Cardiac muscle cell (in vitro differentiated cells and primary cell): Measurements from ENCODE around the gene RNF214. TPM values are rescaled to one million over a fixed set of nuclear protein-coding genes. Genes with fewer than 3 reads are reported as not detected.

ENCODE experiments used
- DNase-seq, 2 donors: peaks; one replicate each; pipeline versions ENCODE4 v3.0.0 to v3.0.0-alpha.2; 2010 to 2017; ENCODE audit warnings: low read depth in 1 of 2, low spot score in 1 of 2
- H3K27ac ChIP-seq: fragments of 200-600 bp; sonication (generic); 2 replicates; pipeline ENCODE4 v1.5.1; 2016
- H3K27me3 ChIP-seq: fragments of 200-600 bp; sonication (generic); 2 replicates; pipeline ENCODE4 v1.6.0; 2016; ENCODE audit warnings: control low read depth
- H3K36me3 ChIP-seq: fragments of 200-600 bp; sonication (generic); 2 replicates; pipeline ENCODE4 v1.5.1; 2016; ENCODE audit warnings: control low read depth
- H3K4me1 ChIP-seq: fragments of 200-600 bp; sonication (generic); 2 replicates; pipeline ENCODE4 v1.8.1; 2017; ENCODE audit warnings: low read depth, mild to moderate bottlenecking, mixed run types
- H3K4me3 ChIP-seq: fragments of 200-600 bp; sonication (generic); 2 replicates; pipeline ENCODE4 v1.5.1; 2016; ENCODE audit warnings: mild to moderate bottlenecking
- H3K9me3 ChIP-seq: fragments of 200-600 bp; sonication (generic); 2 replicates; pipeline ENCODE4 v1.5.1; 2017; ENCODE audit warnings: low read depth, mild to moderate bottlenecking, control low read depth
- CTCF ChIP-seq: IDR thresholded peaks from 2 replicates; pipeline ENCODE4 v1.5.1; 2012; ENCODE audit warnings: low read depth, mild to moderate bottlenecking, low read length
- polyA plus RNA-seq: library from polyadenylated mRNA; unstranded; fragments of >200 nt; fragmentation: Nextera tagmentation; extraction: Ambion mirVana; gene quantifications from 2 replicates; pipeline ENCODE4 v1.2.1, GENCODE V29; 2016
- total RNA-seq: library from RNA; depleted of rRNA; stranded (reverse); fragments of >200 nt; gene quantifications from 2 replicates; pipeline ENCODE4 v1.2.3, GENCODE V29; 2016

RNF214 gene
- total and polyA plus RNA-seq, 2 experiments from 2014 or later, result 13.8 to 20.0 TPM

- H3K36me3 ChIP-seq, result peaks cover 19% of the 10 kb centered on the region
Measured at GRCh38 chr11:117290809-117291396, 58.4 kb downstream of the RNF214 start, which contains the start of gene BACE1-AS. Gene BACE1-AS (plus strand): TSS chr11:117291346.

GRCh38 chr11:117292616-117293015 is 60.1 kb downstream of the RNF214 start:
- Histone ChIP-seq H3K36me3 (peaks cover 17% of the 10 kb centered on the region), H3K4me1 (peaks cover 4% of the 10 kb centered on the region), H3K27me3 (no peaks in the 10 kb centered on the region), H3K9me3 (no peaks in the 10 kb centered on the region), H3K4me3 (no peak overlapping the region), H3K27ac (no peak overlapping the region)
- no peak for TF ChIP-seq CTCF
- no peak for DNase-seq

More at GRCh38 chr11:117290809-117291396, 58.4 kb downstream of the RNF214 start, which contains the start of gene BACE1-AS:
- TF ChIP-seq CTCF, result no peak
- H3K9me3 ChIP-seq, result no peaks in the 10 kb centered on the region
- H3K27ac ChIP-seq, result peak within 1 kb of the TSS; percentile 31
- no peaks in the 10 kb centered on the region for H3K4me1 ChIP-seq
- no peaks in the 10 kb centered on the region for H3K27me3 ChIP-seq
- no peak within 1 kb of the TSS for H3K4me3 ChIP-seq
- DNase-seq, result no peak

GRCh38 chr11:117295438-117296137 is 63.1 kb downstream of the RNF214 start:
- H3K36me3 ChIP-seq, result peaks cover 12% of the 10 kb centered on the region
- no peak overlapping the region for H3K27ac ChIP-seq
- H3K27me3 ChIP-seq, result no peaks in the 10 kb centered on the region
- no peaks in the 10 kb centered on the region for H3K9me3 ChIP-seq
- peaks cover 21% of the 10 kb centered on the region for H3K4me1 ChIP-seq
- TF ChIP-seq CTCF, result no peak
- H3K4me3 ChIP-seq, result no peak overlapping the region
- DNase-seq, result no peak

GRCh38 chr11:117296881-117297280 is 64.4 kb downstream of the RNF214 start:
- DNase-seq, result no peak
- no peak overlapping the region for H3K27ac ChIP-seq
- H3K36me3 ChIP-seq, result peaks cover 5% of the 10 kb centered on the region
- peaks cover 24% of the 10 kb centered on the region for H3K4me1 ChIP-seq
- H3K9me3 ChIP-seq, result no peaks in the 10 kb centered on the region
- no peak overlapping the region for H3K4me3 ChIP-seq
- H3K27me3 ChIP-seq, result no peaks in the 10 kb centered on the region
- TF ChIP-seq CTCF, result no peak

- Histone ChIP-seq H3K27ac (no peak overlapping the region), H3K9me3 (no peaks in the 10 kb centered on the region), H3K36me3 (peaks cover under 1% of the 10 kb centered on the region), H3K4me3 (no peak overlapping the region), H3K4me1 (peaks cover 25% of the 10 kb centered on the region), H3K27me3 (no peaks in the 10 kb centered on the region)
- TF ChIP-seq CTCF, result no peak
- DNase-seq, result no peak
Measured at GRCh38 chr11:117298195-117298594, 65.7 kb downstream of the RNF214 start.
